GM18868 (cell line): ENCODE data around the gene NEDD1.
A peak's percentile ranks its signal among the peaks of the same experiment; 100 is the strongest.

Experiments
- ATAC-seq: cut with Tn5 transposase; IDR thresholded peaks from one replicate; pipeline ENCODE4 v1.9.1; 2021; ENCODE audit warnings: mild to moderate bottlenecking, moderate library complexity; ENCODE audit not compliant: unreplicated experiment

Gene NEDD1

GRCh38 chr12:96901175-96901574 is 5.9 kb upstream of the NEDD1 start:
- ATAC-seq, result no peak

- ATAC-seq, result peak; percentile 24
Observed at GRCh38 chr12:96902076-96902475, 5.0 kb upstream of the NEDD1 start.

GRCh38 chr12:96906498-96906848 is 584 bp upstream of the NEDD1 start:
- no peak for ATAC-seq

- peak; percentile 25 for ATAC-seq
Observed at GRCh38 chr12:96907671-96908422, 790 bp downstream of the NEDD1 start.

- no peak for ATAC-seq
Observed at GRCh38 chr12:96908423-96908675, 1.3 kb downstream of the NEDD1 start.

- ATAC-seq, result no peak
Observed at GRCh38 chr12:96912261-96912660, 5.2 kb downstream of the NEDD1 start.

- ATAC-seq, result no peak
Observed at GRCh38 chr12:96912943-96913342, 5.9 kb downstream of the NEDD1 start.

- ATAC-seq, result no peak
Observed at GRCh38 chr12:96919510-96920210, 12.6 kb downstream of the NEDD1 start.

GRCh38 chr12:96948782-96949181 is 41.7 kb downstream of the NEDD1 start:
- peak; percentile 94 for ATAC-seq

GRCh38 chr12:96979532-96979931 is 72.5 kb downstream of the NEDD1 start:
- no peak for ATAC-seq

GRCh38 chr12:96980991-96981414 is 73.9 kb downstream of the NEDD1 start:
- no peak for ATAC-seq

GRCh38 chr12:96981911-96982310 is 74.9 kb downstream of the NEDD1 start:
- no peak for ATAC-seq

- no peak for ATAC-seq
Observed at GRCh38 chr12:96982671-96983070, 75.6 kb downstream of the NEDD1 start.

- ATAC-seq, result peak; percentile 93
Observed at GRCh38 chr12:96985515-96986362, 78.7 kb downstream of the NEDD1 start.

- ATAC-seq, result no peak
Observed at GRCh38 chr12:96986883-96987523, 79.9 kb downstream of the NEDD1 start.

- no peak for ATAC-seq
Observed at GRCh38 chr12:96988919-96989318, 81.9 kb downstream of the NEDD1 start.

- ATAC-seq, result peak; percentile 30
Observed at GRCh38 chr12:96989916-96990315, 82.9 kb downstream of the NEDD1 start.

GRCh38 chr12:96994900-96995299 is 87.8 kb downstream of the NEDD1 start:
- peak; percentile 57 for ATAC-seq

GRCh38 chr12:96995861-96996260 is 88.8 kb downstream of the NEDD1 start:
- no peak for ATAC-seq

- no peak for ATAC-seq
Observed at GRCh38 chr12:96997797-96998484, 90.9 kb downstream of the NEDD1 start.

GRCh38 chr12:97003276-97003675 is 96.2 kb downstream of the NEDD1 start:
- no peak for ATAC-seq
